ENCODE measurements around the gene NEU4. TPM values are rescaled to one million over a fixed set of nuclear protein-coding genes. Genes with fewer than 3 reads are reported as not detected.
"Not testable (repeated sequence)": the region's sequence is repeated elsewhere in the genome, so short reads cannot be mapped to it uniquely, and the experiment has no call there.

Gene NEU4
- total and polyA plus RNA-seq, 3 experiments from 2014 or later, result not detected

GRCh38 chr2:241822264-241822623, 13.3 kb downstream of the NEU4 start:
- Mint-ChIP-seq H3K27ac (peak overlapping the region in 2 of 8 donors; percentile 83 to 89), H3K4me3 (peak overlapping the region in 1 of 7 donors; percentile 48), H3K9me3 (peaks cover 2 to 16% (median 12%) of the 10 kb centered on the region in 5 donors), H3K36me3 (peaks cover 0 to 3% (median 2%) of the 10 kb centered on the region in 3 donors), H3K4me1 (peaks cover 10 to 24% (median 23%) of the 10 kb centered on the region in 3 donors), H3K27me3 (peaks cover 6 to 7% of the 10 kb centered on the region in 2 donors)
- Histone ChIP-seq H3K4me3 (ENCODE audit: low read length) (no peak overlapping the region), H3K4me1 (ENCODE audit: insufficient read depth, low read length) (peaks cover 5% of the 10 kb centered on the region), H3K27me3 (ENCODE audit: insufficient read depth, low read length, poor library complexity, severe bottlenecking) (no peaks in the 10 kb centered on the region), H3K9me3 (ENCODE audit: low read length) (no peaks in the 10 kb centered on the region), H3K36me3 (ENCODE audit: insufficient read depth, low read length) (no peaks in the 10 kb centered on the region), H3K27ac (ENCODE audit: low read depth, low read length) (no peak overlapping the region)
- ChIA-PET CTCF (no interaction called here), POLR2A (interaction anchor here (0.5 kb wide), 1 partner anchor 22 kb away, joined by 4 read pairs; no protein-coding TSS in a partner anchor)
- no peak for DNase-seq

GRCh38 chr2:241823531-241824437, 14.8 kb downstream of the NEU4 start:
- H3K4me3 Mint-ChIP-seq; H3K9me3 ChIP-seq (ENCODE audit: low read length); H3K27me3 ChIP-seq (ENCODE audit: insufficient read depth, low read length, poor library complexity, severe bottlenecking); CTCF ChIA-PET; H3K4me1 ChIP-seq (ENCODE audit: insufficient read depth, low read length); H3K27me3 Mint-ChIP-seq; H3K27ac ChIP-seq (ENCODE audit: low read depth, low read length); H3K4me3 ChIP-seq (ENCODE audit: low read length); H3K36me3 Mint-ChIP-seq; H3K36me3 ChIP-seq (ENCODE audit: insufficient read depth, low read length); DNase-seq: not testable (repeated sequence)
- Mint-ChIP-seq H3K4me1 (peaks cover 5 to 20% (median 18%) of the 10 kb centered on the region in 3 donors), H3K9me3 (peaks cover 9 to 26% (median 21%) of the 10 kb centered on the region in 5 donors), H3K27ac (peak overlapping the region in 4 of 8 donors; percentile 34 to 73 (median 58))
- POLR2A ChIA-PET, result interaction anchor here (0.7 to 0.8 kb wide), 2 partner anchors 21 to 628 kb away, joined by 3 to 4 read pairs; no protein-coding TSS in a partner anchor

GRCh38 chr2:241827394-241827793, 18.4 kb downstream of the NEU4 start:
- Mint-ChIP-seq H3K36me3 (peaks cover 0 to 4% (median 2%) of the 10 kb centered on the region in 3 donors), H3K4me1 (peaks cover 2 to 12% (median 10%) of the 10 kb centered on the region in 3 donors)

GRCh38 chr2:241833101-241833663, 24.2 kb downstream of the NEU4 start:
- Mint-ChIP-seq H3K4me3 (no peak overlapping the region), H3K36me3 (no peaks in the 10 kb centered on the region), H3K27me3 (peaks cover 0 to 4% of the 10 kb centered on the region in 2 donors), H3K9me3 (peaks cover 0 to 2% (median under 1%) of the 10 kb centered on the region in 5 donors), H3K4me1 (peaks cover 9 to 13% (median 9%) of the 10 kb centered on the region in 3 donors), H3K27ac (peak overlapping the region in 1 of 8 donors; percentile 3)
- no peak overlapping the region for H3K27ac ChIP-seq (ENCODE audit: low read depth, low read length)
- H3K36me3 ChIP-seq (ENCODE audit: insufficient read depth, low read length), result no peaks in the 10 kb centered on the region
- no peaks in the 10 kb centered on the region for H3K4me1 ChIP-seq (ENCODE audit: insufficient read depth, low read length)
- CTCF ChIA-PET, result interaction anchor here (2.1 kb wide), 1 partner anchor 11 kb away, joined by 7 read pairs; no protein-coding TSS in a partner anchor
- no peak for DNase-seq
- H3K4me3 ChIP-seq (ENCODE audit: low read length), result no peak overlapping the region
- H3K9me3 ChIP-seq (ENCODE audit: low read length), result no peaks in the 10 kb centered on the region
- POLR2A ChIA-PET, result no interaction called here
- no peaks in the 10 kb centered on the region for H3K27me3 ChIP-seq (ENCODE audit: insufficient read depth, low read length, poor library complexity, severe bottlenecking)

More at GRCh38 chr2:241827394-241827793, 18.4 kb downstream of the NEU4 start:
- CTCF ChIA-PET, result no interaction called here
- H3K4me1 ChIP-seq (ENCODE audit: insufficient read depth, low read length), result no peaks in the 10 kb centered on the region
- no peaks in the 10 kb centered on the region for H3K27me3 ChIP-seq (ENCODE audit: insufficient read depth, low read length, poor library complexity, severe bottlenecking)
- DNase-seq, result no peak
- H3K9me3 ChIP-seq (ENCODE audit: low read length), result no peaks in the 10 kb centered on the region
- Mint-ChIP-seq H3K27me3 (peaks cover 7% of the 10 kb centered on the region in 2 donors), H3K27ac (no peak overlapping the region), H3K9me3 (peaks cover 9 to 26% (median 21%) of the 10 kb centered on the region in 5 donors), H3K4me3 (no peak overlapping the region)
- H3K36me3 ChIP-seq (ENCODE audit: insufficient read depth, low read length), result no peaks in the 10 kb centered on the region
- no peak overlapping the region for H3K27ac ChIP-seq (ENCODE audit: low read depth, low read length)
- H3K4me3 ChIP-seq (ENCODE audit: low read length), result no peak overlapping the region
- POLR2A ChIA-PET, result no interaction called here

- H3K27ac Mint-ChIP-seq; H3K36me3 ChIP-seq (ENCODE audit: insufficient read depth, low read length); H3K27me3 ChIP-seq (ENCODE audit: insufficient read depth, low read length, poor library complexity, severe bottlenecking); H3K36me3 Mint-ChIP-seq; DNase-seq; H3K27ac ChIP-seq (ENCODE audit: low read depth, low read length); H3K9me3 Mint-ChIP-seq; H3K4me1 ChIP-seq (ENCODE audit: insufficient read depth, low read length); POLR2A ChIA-PET; H3K27me3 Mint-ChIP-seq; H3K4me3 ChIP-seq (ENCODE audit: low read length); H3K9me3 ChIP-seq (ENCODE audit: low read length); H3K4me3 Mint-ChIP-seq: not testable (repeated sequence)
- peaks cover 12 to 17% (median 13%) of the 10 kb centered on the region in 3 donors for H3K4me1 Mint-ChIP-seq
- CTCF ChIA-PET, result interaction anchor here (1.0 to 2.1 kb wide), 2 partner anchors 11 to 12 kb away, joined by 4 to 7 read pairs; no protein-coding TSS in a partner anchor
Observed at GRCh38 chr2:241833756-241834526, 24.9 kb downstream of the NEU4 start.

- DNase-seq, result no peak
- Mint-ChIP-seq H3K9me3 (no peaks in the 10 kb centered on the region), H3K27ac (peak overlapping the region in 1 of 8 donors; percentile 15), H3K4me3 (no peak overlapping the region), H3K36me3 (no peaks in the 10 kb centered on the region), H3K4me1 (peaks cover 12 to 17% (median 13%) of the 10 kb centered on the region in 3 donors), H3K27me3 (peaks cover 0 to 4% of the 10 kb centered on the region in 2 donors)
- H3K27ac ChIP-seq (ENCODE audit: low read depth, low read length), result no peak overlapping the region
- H3K9me3 ChIP-seq (ENCODE audit: low read length), result no peaks in the 10 kb centered on the region
- H3K4me1 ChIP-seq (ENCODE audit: insufficient read depth, low read length), result no peaks in the 10 kb centered on the region
- POLR2A ChIA-PET, result interaction anchor here (0.6 kb wide), 1 partner anchor 84 kb away, joined by 3 read pairs; no protein-coding TSS in a partner anchor
- H3K36me3 ChIP-seq (ENCODE audit: insufficient read depth, low read length), result no peaks in the 10 kb centered on the region
- no peak overlapping the region for H3K4me3 ChIP-seq (ENCODE audit: low read length)
- CTCF ChIA-PET, result interaction anchor here (0.8 to 1.0 kb wide), 2 partner anchors 10 to 11 kb away, joined by 3 to 4 read pairs; no protein-coding TSS in a partner anchor
- H3K27me3 ChIP-seq (ENCODE audit: insufficient read depth, low read length, poor library complexity, severe bottlenecking), result no peaks in the 10 kb centered on the region
Observed at GRCh38 chr2:241834527-241835210, 25.7 kb downstream of the NEU4 start.

GRCh38 chr2:241835611-241836010, 26.6 kb downstream of the NEU4 start:
- no peak for DNase-seq
- ChIA-PET CTCF (no interaction called here), POLR2A (no interaction called here)
- Histone ChIP-seq H3K9me3 (ENCODE audit: low read length) (no peaks in the 10 kb centered on the region), H3K27ac (ENCODE audit: low read depth, low read length) (no peak overlapping the region), H3K36me3 (ENCODE audit: insufficient read depth, low read length) (no peaks in the 10 kb centered on the region), H3K4me3 (ENCODE audit: low read length) (no peak overlapping the region), H3K27me3 (ENCODE audit: insufficient read depth, low read length, poor library complexity, severe bottlenecking) (no peaks in the 10 kb centered on the region), H3K4me1 (ENCODE audit: insufficient read depth, low read length) (no peaks in the 10 kb centered on the region)
- Mint-ChIP-seq H3K27me3 (peaks cover 0 to 4% of the 10 kb centered on the region in 2 donors), H3K4me3 (no peak overlapping the region), H3K27ac (peak overlapping the region in 2 of 8 donors; percentile 1), H3K4me1 (peaks cover 15 to 17% (median 16%) of the 10 kb centered on the region in 3 donors), H3K9me3 (no peaks in the 10 kb centered on the region), H3K36me3 (no peaks in the 10 kb centered on the region)
